CD14-positive monocyte (primary cell): ENCODE results near the gene SPRR4. TPM values are rescaled to one million over a fixed set of nuclear protein-coding genes. Genes with fewer than 3 reads are reported as not detected.

ENCODE experiments used
- DNase-seq, 3 donors: peaks; one replicate each; pipeline ENCODE4 v3.0.0-alpha.2; 2011 to 2022
- H2AFZ ChIP-seq: 2 replicates; pipeline ENCODE4 v1.6.0; 2012; ENCODE audit warnings: mild to moderate bottlenecking, low read depth, low read length, inconsistent platforms; ENCODE audit not compliant: insufficient read depth, poor library complexity, severe bottlenecking
- H3K27ac ChIP-seq, 2 donors: 1 replicate in 1 of 2; 2 replicates in 1 of 2; pipeline ENCODE4 v1.5.1; 2012 to 2013; ENCODE audit warnings: low read length in 2 of 2, control low read depth in 1 of 2, inconsistent platforms in 1 of 2, low read depth in 1 of 2, mild to moderate bottlenecking in 1 of 2
- H3K27me3 ChIP-seq, 2 donors: one replicate each; pipeline versions ENCODE4 v1.6.0 to v1.6.1; 2011 to 2013; ENCODE audit warnings: low read length in 2 of 2; ENCODE audit not compliant: control insufficient read depth in 2 of 2, insufficient read depth in 2 of 2
- H3K36me3 ChIP-seq, 2 donors: replicated peaks in 1 of 2; 1 replicate in 1 of 2; 2 replicates in 1 of 2; pipeline versions ENCODE4 v1.5.1 to v1.6.1; 2012 to 2013; ENCODE audit warnings: low read length in 2 of 2, control low read depth in 1 of 2, inconsistent platforms in 1 of 2, mild to moderate bottlenecking in 1 of 2; ENCODE audit not compliant: insufficient read depth in 2 of 2, control insufficient read depth in 1 of 2
- H3K4me1 ChIP-seq, 2 donors: 1 replicate in 1 of 2; 2 replicates in 1 of 2; pipeline versions ENCODE4 v1.5.1 to v1.6.1; 2012 to 2013; ENCODE audit warnings: low read length in 2 of 2, control low read depth in 1 of 2, inconsistent platforms in 1 of 2, mild to moderate bottlenecking in 1 of 2, moderate library complexity in 1 of 2; ENCODE audit not compliant: insufficient read depth in 2 of 2, control insufficient read depth in 1 of 2
- H3K4me2 ChIP-seq: replicated peaks from 2 replicates; pipeline ENCODE3; 2012; ENCODE audit warnings: low read length, moderate library complexity, mild to moderate bottlenecking; ENCODE audit not compliant: poor library complexity, severe bottlenecking; ENCODE audit errors: extremely low read depth
- H3K4me3 ChIP-seq, 3 experiments: fragments of 200-600 bp in 1 of 3; sonication (generic) in 1 of 3; replicated peaks in 1 of 3; 1 replicate in 2 of 3; 2 replicates in 1 of 3; pipeline ENCODE4 v1.5.1; 2011 to 2013; ENCODE audit warnings: low read length in 3 of 3, mild to moderate bottlenecking in 3 of 3, control low read depth in 2 of 3, low read depth in 2 of 3, inconsistent platforms in 1 of 3, moderate library complexity in 1 of 3
- H3K79me2 ChIP-seq: 2 replicates; pipeline ENCODE4 v1.6.0; 2012; ENCODE audit warnings: mild to moderate bottlenecking, control low read depth, inconsistent platforms, low read length, moderate library complexity; ENCODE audit not compliant: insufficient read depth
- H3K9ac ChIP-seq: 2 replicates; pipeline ENCODE4 v1.6.0; 2017; ENCODE audit warnings: low read length, mild to moderate bottlenecking; ENCODE audit not compliant: insufficient read depth, poor library complexity, severe bottlenecking
- H3K9me3 ChIP-seq, 2 donors: replicated peaks in 1 of 2; 1 replicate in 1 of 2; 2 replicates in 1 of 2; pipeline versions ENCODE4 v1.5.1 to v1.6.1; 2012 to 2013; ENCODE audit warnings: low read length in 2 of 2, control low read depth in 1 of 2; ENCODE audit not compliant: control insufficient read depth in 1 of 2, insufficient read depth in 1 of 2
- H4K20me1 ChIP-seq: 2 replicates; pipeline ENCODE4 v1.6.0; 2012; ENCODE audit warnings: mild to moderate bottlenecking, low read length, control low read depth, moderate library complexity; ENCODE audit not compliant: insufficient read depth
- H3K27ac Mint-ChIP-seq, 7 donors: one replicate each; pipeline ENCODE4 v1.8.0; 2020; ENCODE audit warnings: mild to moderate bottlenecking in 7 of 7, mixed read lengths in 7 of 7, moderate library complexity in 6 of 7, inconsistent platforms in 2 of 7
- H3K27me3 Mint-ChIP-seq, 3 donors: one replicate each; pipeline ENCODE4 v1.8.0; 2021 to 2022; ENCODE audit warnings: low read depth in 3 of 3, mild to moderate bottlenecking in 3 of 3, mixed read lengths in 3 of 3, moderate library complexity in 3 of 3, inconsistent platforms in 1 of 3
- H3K36me3 Mint-ChIP-seq, 2 donors: one replicate each; pipeline ENCODE4 v1.8.0; 2020; ENCODE audit warnings: mixed read lengths in 2 of 2, inconsistent platforms in 1 of 2, mild to moderate bottlenecking in 1 of 2
- H3K4me1 Mint-ChIP-seq: one replicate; pipeline ENCODE4 v1.8.0; 2020; ENCODE audit warnings: mild to moderate bottlenecking, mixed read lengths
- H3K4me3 Mint-ChIP-seq, 2 donors: one replicate each; pipeline ENCODE4 v1.8.0; 2020; ENCODE audit warnings: mild to moderate bottlenecking in 2 of 2, mixed read lengths in 2 of 2, moderate library complexity in 1 of 2
- H3K9me3 Mint-ChIP-seq, 7 donors: one replicate each; pipeline ENCODE4 v1.8.0; 2020 to 2022; ENCODE audit warnings: mixed read lengths in 7 of 7, mild to moderate bottlenecking in 6 of 7, moderate library complexity in 6 of 7, inconsistent platforms in 2 of 7
- CTCF ChIP-seq: fragments of 200-600 bp; IDR thresholded peaks from one replicate; pipeline ENCODE4 v1.8.0; 2022; ENCODE audit warnings: antibody characterized with exemption, mild to moderate bottlenecking
- WGBS: methylation state at CpG from one replicate; pipeline ENCODE4 v1.1.5; 2013; ENCODE audit warnings: missing lambda C conversion rate; ENCODE audit not compliant: insufficient coverage; 5-methylcytosine and 5-hydroxymethylcytosine counted together
- intact Hi-C, 2 donors: fragments of 100-400 bp; cut with micrococcal nuclease; formaldehyde crosslinking; loops; one replicate each; pipeline versions ENCODE4 v1.15.0 to v1.15.1; 2023
- polyA plus RNA-seq, 3 donors: library from polyadenylated mRNA; depleted of rRNA in 1 of 3; unstranded in 2 of 3; stranded (reverse) in 1 of 3; fragments of 300-500 nt in 2 of 3; fragments of >200 nt in 1 of 3; fragmentation: Illumina TruSeq in 2 of 3; gene quantifications; 1 replicate in 2 of 3; 2 replicates in 1 of 3; pipeline ENCODE4 v1.2.3, GENCODE V29; 2012 to 2021

The SPRR4 gene
- polyA plus RNA-seq, 3 donors: not detected

GRCh38 chr1:152942161-152942560 lies 28.3 kb upstream of the SPRR4 start:
- Histone ChIP-seq H4K20me1 (no peaks in the 10 kb centered on the region), H3K27me3 (no peaks in the 10 kb centered on the region), H3K36me3 (no peaks in the 10 kb centered on the region), H3K79me2 (no peaks in the 10 kb centered on the region), H3K27ac (no peak overlapping the region), H3K4me1 (no peaks in the 10 kb centered on the region), H3K9ac (no peak overlapping the region), H3K4me3 (no peak overlapping the region), H3K9me3 (no peaks in the 10 kb centered on the region), H3K4me2 (no peak overlapping the region), H2AFZ (no peak overlapping the region)
- no peaks in the 10 kb centered on the region for H3K36me3 Mint-ChIP-seq
- peaks cover 0 to 3% (median 1%) of the 10 kb centered on the region in 7 donors for H3K9me3 Mint-ChIP-seq
- no peak for TF ChIP-seq CTCF
- H3K4me1 Mint-ChIP-seq: no peaks in the 10 kb centered on the region
- no peak overlapping the region for H3K4me3 Mint-ChIP-seq
- no peak for DNase-seq
- H3K27ac Mint-ChIP-seq: peak overlapping the region in 1 of 7 donors; percentile 28
- intact Hi-C loops: no loop called here
- H3K27me3 Mint-ChIP-seq: peaks cover 1 to 8% (median 3%) of the 10 kb centered on the region in 3 donors
- WGBS: 90% methylated on average over 2 of the region's 2 CpGs

GRCh38 chr1:152946248-152946647 lies 24.2 kb upstream of the SPRR4 start:
- Histone ChIP-seq H3K9me3 (no peaks in the 10 kb centered on the region), H3K79me2 (no peaks in the 10 kb centered on the region), H3K27ac (no peak overlapping the region), H3K9ac (no peak overlapping the region), H3K36me3 (no peaks in the 10 kb centered on the region), H3K4me1 (no peaks in the 10 kb centered on the region), H3K4me2 (no peak overlapping the region), H3K4me3 (no peak overlapping the region), H4K20me1 (no peaks in the 10 kb centered on the region), H2AFZ (no peak overlapping the region), H3K27me3 (peaks cover 0 to 2% of the 10 kb centered on the region in 2 donors)
- H3K4me1 Mint-ChIP-seq: no peaks in the 10 kb centered on the region
- intact Hi-C loops: no loop called here
- no peak overlapping the region for H3K27ac Mint-ChIP-seq
- H3K36me3 Mint-ChIP-seq: no peaks in the 10 kb centered on the region
- no peak for DNase-seq
- peaks cover 2 to 4% (median 3%) of the 10 kb centered on the region in 3 donors for H3K27me3 Mint-ChIP-seq
- no peak for TF ChIP-seq CTCF
- peaks cover 0 to 4% (median 0%) of the 10 kb centered on the region in 7 donors for H3K9me3 Mint-ChIP-seq
- no peak overlapping the region for H3K4me3 Mint-ChIP-seq
- WGBS: 50% methylated on average over 1 of the region's 3 CpGs
